ENCODE data around the gene SLC16A8.

Gene SLC16A8

DNA sequence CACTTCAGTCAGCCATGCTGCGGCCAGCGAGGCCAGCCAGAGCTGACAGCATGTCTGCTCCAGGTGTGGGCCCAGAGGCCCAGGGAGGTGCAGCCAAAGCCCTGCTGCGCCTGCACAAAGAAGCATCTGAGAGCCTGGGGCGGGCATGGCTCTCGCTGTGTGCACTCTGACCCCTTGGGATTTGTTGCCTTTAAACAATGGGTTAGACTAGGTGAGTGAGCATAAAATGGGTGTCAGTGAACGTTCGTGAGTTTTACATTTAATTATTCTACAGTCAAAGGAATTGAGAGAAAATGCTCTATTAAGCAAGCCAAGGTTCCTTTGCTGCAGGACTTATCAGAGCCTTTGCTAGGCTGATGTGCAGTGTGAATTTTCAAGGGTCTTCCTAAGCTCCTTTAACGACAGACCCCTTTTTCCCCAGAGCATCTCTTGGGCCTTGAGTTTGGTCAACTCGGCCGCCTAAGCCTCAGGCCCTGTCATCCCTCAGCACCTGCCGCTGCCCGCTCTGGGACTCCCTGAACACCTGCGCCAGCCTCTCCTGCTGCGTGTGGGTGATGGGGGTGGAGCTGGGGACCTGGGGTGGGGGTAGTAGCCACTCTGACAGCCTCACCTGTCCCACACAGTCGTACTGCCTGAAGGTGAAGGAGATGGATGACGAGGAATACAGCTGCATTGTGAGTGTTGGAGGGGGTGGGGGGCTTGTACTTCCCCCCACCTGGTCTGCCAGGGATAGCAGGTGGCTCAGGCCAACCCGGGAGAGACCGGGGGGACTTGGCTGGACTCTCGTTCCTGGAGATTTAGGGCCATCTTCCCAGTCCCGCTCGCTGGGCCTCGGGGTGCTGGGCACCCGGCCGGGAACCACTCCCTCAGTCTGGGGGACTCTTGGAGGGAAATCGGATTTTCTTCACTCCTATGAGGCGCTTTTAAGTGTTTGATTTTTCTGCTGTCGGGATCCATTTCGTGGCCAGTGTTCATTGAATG lies 10.5 kb downstream of the SLC16A8 start:
- no peak for DNase-seq (ENCODE audit: low read depth in 2 of 2, low spot score in 1 of 2)

DNA sequence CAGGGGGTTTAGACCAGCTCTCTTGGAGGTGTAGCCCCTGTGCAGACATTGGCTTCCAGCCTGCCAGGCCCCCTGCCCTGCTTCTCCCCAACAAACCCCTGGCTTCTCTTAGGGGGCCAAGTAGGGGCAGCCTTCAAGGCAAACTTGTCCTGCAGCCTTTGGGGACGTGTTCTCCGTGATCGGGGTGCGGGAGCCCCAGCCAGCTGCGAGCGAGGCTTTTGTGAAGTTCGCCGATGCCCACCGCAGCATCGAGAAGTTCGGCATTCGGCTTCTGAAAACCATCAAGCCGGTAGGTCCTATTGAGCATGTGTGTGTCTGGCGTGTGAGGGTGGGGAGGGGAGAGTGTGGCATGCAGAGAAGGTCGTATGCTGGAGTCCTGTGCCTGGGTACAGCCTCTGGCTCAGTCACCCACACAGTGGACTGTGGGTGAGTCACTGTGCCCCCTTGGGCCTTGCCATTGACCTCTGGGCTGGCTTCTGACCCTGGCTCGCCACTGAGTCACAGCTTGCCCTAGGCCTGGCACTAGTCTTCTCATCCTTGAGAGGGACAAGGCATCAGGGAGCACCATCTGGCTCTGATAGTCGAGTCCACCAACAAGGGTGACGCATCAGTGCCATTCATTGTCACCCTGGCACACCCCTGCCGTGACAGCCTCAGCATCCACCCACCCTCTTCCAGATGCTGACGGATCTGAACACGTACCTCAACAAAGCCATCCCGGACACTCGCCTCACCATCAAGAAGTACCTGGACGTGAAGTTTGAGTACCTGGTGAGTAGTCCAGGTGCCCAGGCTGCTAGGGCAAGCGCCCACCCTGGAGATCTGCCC lies 11.4 kb downstream of the SLC16A8 start:
- no peak for DNase-seq (ENCODE audit: low read depth in 2 of 2, low spot score in 1 of 2)

DNA sequence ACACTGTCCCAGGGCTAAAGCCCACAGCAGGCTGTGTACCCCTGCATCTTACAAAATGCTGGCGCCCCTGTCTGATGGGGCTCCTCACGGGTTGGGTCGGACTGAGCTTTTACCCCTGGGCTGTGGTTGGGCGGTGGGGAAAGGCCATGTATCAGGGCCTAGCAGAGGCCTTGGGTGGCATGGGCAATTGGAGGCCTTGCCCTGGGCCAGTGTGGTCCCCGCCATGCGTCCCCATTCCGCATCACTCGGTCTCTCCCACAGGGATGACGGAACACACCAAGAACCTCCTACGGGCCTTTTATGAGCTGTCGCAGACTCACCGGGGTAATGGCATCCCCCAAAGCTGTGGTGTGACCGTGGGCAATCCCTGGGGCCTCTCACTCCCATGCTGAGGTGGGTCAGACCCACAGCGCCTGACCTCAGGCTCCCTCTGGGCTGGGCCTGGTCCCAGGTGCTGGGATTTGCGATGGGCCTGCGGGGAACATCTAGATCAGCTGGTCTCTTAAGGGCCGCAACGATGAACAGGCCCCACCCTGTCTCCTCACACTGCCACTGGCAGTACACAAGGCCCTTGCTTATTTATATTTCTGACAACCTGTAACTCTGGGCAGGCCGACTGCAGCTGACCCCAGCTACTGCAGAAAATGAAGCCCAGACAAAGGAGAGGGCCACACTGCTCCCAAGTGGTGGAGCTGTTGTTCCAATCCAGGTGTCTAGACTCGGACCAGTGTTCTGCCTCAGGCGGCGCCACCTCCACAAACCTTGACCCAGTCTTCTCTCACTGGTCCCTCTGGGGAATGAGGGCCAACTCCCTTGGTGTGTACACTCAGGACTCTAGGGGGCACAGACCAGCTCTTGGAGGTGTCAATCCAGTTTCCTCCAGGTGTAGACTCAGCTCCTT lies 12.3 kb downstream of the SLC16A8 start:
- DNase-seq (ENCODE audit: low read depth in 2 of 2, low spot score in 1 of 2) = no peak

DNA sequence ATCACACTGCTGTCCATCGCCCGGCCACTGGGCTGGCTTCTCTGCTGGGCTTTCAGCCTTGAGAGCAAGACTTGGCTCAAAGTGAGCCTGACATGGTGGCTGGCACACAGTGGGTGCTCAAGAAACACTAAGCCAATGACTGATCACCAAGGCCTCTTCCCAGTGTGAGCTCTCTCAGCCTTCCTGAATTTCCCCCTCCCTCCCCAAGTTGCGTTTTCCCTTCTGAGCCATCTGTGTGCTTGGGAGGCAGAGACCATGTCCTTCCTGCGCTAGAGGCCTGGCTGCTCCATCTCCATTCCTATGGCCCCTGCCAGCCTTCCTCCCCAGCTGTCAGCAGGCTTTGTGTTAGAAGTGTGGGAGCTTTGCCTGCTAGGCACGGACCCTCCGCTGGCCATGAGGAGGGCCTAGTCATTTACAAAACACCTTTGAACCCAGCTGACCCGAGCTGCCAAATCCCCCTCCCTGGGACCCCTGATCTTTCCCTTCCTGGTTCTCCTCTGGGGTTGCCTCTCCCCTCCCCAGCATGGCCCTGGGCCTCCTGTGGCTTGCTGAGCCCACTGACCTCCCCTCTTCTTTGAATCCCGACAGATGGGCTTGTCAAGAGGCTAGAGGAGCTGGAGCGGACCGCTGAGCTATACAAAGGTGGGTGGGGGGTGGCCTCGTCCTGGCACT lies 13.6 kb downstream of the SLC16A8 start:
- no peak for DNase-seq (ENCODE audit: low read depth in 2 of 2, low spot score in 1 of 2)

DNA sequence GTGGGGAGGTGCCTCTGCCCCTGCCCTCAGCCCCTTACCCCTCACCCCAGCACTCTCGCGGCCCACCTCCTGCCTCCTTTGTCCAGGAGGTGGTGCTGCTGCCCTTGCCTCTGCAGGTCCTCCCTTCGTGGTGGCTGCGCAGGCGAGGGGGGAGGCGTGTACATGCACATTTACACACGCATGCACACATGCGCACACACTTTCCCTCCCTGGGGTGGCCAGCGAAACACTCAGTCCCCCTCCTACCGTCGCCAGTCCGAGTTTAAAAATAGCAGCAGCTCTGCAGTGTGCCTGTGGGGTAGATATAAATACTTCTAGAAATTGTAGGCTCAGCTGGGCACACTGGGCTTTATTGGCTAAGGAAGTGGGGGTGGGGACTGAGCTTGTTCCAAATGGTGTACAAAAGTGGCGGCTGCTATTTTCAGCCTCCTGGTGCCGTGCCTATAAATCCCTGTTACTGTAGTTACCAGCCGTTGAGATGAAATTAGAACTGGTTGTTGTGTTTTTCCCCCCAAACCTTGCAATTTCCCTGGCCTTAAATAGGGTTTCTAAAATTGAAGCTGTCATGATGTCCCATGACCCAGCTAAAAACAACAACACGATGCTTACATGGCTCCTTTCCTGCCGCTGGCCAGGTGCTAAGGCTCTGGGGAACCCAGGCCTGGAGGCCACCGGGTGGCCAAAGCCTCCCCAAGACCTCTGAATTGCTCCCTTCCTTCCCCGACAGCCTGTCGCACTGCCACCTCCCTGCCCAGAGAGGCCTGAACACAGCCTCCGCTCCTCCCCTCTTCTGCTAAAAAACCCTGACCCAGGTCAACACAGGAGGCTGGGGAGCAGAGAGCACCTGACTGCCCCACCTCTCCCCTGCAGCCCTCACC lies 14.4 kb downstream of the SLC16A8 start:
- DNase-seq (ENCODE audit: low read depth in 2 of 2, low spot score in 1 of 2) = no peak

DNA sequence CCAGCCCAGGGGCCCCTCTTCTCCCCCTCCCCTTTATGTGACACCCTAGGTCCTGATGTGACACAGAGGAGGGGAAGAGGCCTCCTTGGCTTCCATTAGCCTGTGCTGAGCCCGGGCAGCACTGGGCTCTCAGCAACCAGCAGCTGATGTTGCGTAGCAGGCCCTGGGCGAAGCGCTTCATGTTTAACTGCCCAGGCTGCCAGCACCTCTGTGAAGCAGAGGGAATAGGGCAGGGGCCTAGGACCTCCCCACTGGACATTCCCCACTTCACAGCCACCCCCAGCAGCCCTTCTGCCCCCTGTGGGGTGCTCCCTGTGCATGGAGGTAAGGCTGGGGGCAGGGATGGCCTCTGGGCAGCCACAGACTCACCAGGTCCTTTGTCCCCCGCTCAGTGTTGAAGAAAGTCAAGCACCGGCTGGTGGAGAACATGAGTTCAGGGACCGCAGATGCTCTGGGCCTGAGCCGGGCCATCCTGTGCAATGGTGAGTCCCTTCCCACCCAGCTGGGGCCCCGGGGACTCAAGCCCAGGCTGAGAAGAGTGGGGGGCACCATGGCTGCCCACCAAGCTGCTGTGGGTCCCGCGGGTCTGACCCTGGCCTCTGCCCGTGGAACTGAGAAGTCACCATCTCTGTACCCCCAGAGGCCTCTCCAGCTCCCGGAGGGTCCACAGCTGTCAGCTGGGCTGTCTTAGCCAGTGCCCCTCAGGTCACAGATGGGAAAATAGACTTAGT lies 15.2 kb downstream of the SLC16A8 start:
- DNase-seq (ENCODE audit: low read depth in 2 of 2, low spot score in 1 of 2) = no peak

DNA sequence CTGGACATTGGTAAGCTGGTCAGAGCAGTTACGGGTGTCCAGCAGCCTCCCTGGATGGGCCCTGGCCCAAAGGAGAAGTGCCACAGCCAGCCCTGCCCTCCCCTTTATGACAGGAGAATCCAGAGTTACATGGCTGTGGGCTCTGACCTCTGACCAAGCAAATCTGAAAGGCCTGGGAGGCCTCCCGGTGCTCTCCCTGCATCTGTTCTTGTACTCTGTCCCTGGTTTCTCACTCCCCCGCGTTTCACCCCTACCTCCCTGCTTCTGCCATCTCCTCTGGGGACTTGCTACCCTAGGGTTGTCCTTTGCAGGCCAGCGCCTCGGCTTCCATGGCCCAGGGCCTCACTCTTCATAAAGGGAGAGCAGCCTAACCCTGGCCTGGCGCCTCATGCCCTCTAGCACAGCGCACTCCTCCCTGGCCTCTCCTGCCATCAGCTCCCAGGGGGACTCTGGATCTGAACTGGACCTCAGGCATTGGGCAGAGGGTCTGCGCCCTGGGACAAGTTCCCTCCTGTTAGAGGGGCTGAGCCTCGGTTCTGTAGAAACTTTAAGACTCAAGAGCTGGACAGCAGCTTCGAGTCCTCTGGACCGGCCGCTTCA lies 16.1 kb downstream of the SLC16A8 start:
- DNase-seq (ENCODE audit: low read depth in 2 of 2, low spot score in 1 of 2) = no peak

DNA sequence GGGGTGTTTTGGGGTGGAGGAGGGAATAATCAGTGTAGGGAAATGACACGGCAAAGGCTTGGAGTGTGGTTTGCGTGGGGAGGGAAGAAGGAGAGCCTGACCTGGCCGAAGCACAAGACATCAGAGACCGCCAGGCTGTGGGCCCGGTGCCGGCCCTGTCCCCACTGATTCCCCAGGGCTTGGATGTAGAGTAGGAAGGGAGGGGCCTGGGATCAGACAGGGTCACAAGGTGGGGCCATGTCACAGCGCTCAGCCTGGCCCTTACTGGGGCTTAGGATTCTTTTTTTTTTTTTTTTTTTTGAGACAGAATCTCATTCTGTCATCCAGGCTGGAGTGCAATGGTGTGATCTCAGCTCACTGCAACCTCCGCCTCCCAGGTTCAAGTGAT lies 17.0 kb downstream of the SLC16A8 start:
- DNase-seq (ENCODE audit: low read depth in 2 of 2, low spot score in 1 of 2) = no peak

DNA sequence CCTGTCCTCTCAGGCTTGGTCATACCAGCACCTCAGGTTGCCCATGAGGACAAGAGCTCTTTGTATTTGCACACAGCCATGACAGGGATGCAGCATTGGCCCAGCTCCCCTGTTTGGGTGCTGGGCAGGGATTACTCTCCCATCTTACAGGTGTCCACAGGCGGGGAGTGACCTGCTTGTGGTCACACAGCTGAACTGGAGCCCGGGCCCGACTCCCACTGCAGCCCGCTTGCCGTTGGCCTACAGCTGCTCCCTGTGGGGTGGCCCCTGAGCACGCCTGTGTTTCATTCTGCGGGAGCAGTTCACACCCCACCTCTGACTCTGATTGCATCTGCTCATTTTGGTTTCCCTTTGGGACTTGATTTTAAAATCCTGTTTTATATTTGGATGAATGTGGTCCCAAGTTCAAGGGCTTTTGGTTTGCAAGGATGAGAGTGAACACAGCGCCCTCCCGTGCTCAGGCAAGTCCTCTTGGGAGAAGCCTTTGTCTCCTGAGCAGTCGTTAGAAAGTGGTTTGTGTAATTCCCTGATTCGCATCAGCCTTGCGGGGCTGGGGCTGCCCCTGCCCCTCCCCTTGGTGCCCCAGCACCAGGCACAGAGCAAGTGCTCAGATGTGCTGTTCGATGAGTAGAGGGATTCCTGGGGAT lies 17.5 kb downstream of the SLC16A8 start:
- no peak for DNase-seq (ENCODE audit: low read depth in 2 of 2, low spot score in 1 of 2)

DNA sequence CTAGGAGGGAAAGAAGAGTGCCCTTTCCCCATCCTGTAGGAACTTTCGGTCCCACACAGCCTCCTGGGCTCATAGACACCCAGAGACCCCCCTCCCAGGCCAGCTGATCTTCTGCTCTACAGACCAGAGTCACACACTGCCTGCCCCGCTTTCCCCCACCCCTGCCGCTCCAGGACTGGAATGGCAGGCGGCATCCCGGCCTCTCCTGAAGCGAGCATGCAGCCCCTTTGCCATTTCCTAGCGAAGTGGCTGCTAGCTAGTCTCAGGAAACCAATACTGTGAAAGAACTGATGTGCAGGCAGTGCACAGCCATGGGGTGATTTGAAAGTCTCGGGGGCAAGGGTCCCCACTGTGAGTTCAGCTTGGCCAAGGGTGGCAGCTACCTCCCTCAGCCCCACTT lies 18.4 kb downstream of the SLC16A8 start:
- DNase-seq (ENCODE audit: low read depth in 2 of 2, low spot score in 1 of 2) = no peak

DNA sequence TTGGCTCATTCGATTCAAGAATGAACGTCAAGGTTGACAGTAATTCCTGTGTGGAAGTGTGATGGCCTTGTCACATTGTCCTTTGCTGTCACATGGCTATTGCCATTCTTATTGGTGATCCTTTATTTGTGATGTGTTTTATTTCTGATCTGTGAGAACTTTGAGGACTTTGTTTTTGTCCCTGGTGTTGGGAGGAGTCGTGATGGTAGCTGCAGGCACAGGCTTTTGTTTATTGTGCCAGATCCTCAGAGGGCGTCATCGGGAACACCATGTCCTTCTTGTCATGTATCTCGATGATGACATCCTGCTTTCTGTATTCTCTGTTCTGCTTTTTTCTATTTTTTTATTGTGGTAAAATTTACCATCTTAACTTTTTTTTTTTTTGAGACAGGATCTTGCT lies 21.2 kb downstream of the SLC16A8 start:
- DNase-seq (ENCODE audit: low read depth in 2 of 2, low spot score in 1 of 2) = no peak

DNA sequence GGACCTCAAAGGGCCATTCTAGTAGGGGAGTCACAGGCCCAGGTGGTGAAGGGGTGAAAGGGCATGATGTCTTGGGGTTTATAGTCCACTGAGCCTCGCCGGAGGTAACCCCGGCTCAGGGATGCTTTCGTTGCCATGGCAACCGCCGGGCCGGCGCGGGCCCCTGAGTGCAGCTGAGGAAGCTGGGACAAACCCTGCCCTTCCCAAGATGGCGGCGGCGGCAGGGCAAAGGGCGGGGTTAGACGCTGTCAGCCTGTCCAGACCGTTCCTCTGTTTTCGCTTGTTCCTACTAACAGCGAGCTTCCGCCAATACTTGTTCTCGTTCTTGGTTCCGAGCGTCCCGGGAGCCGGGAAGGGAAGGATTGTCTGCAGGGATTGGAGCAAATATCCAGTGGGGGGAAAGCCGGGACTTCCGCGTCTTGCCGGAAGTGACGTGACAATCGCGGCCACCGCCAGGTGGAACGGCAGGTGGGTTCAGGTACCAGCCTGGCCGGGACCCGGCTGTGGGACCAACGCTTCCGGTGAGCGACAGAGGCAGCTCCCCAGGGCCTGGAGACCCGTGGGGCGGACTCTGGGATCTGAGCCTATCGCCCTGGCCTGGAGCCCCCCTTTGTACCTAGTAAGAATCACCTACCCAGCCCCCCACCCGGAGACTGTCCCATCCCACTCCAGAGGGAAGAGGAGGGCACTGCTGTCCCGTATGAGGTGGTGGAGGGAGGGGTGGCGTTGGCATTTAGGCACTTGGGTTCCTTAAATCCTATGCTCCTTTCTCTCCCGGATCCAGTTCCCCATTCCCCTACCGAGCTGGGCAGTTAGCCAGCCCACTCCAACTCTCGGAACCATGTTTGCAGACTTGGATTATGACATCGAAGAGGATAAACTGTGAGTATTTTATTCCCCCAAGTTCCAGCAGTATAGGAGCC lies 26.8 kb downstream of the SLC16A8 start, which contains the start of gene PICK1:
Gene PICK1, plus strand, starts transcription at position 436 of the 923 bp plus-strand sequence. Its CDS starts 406 bp downstream, at position 842.
- peak; percentile 43 to 53 for DNase-seq (ENCODE audit: low read depth in 2 of 2, low spot score in 1 of 2)

DNA sequence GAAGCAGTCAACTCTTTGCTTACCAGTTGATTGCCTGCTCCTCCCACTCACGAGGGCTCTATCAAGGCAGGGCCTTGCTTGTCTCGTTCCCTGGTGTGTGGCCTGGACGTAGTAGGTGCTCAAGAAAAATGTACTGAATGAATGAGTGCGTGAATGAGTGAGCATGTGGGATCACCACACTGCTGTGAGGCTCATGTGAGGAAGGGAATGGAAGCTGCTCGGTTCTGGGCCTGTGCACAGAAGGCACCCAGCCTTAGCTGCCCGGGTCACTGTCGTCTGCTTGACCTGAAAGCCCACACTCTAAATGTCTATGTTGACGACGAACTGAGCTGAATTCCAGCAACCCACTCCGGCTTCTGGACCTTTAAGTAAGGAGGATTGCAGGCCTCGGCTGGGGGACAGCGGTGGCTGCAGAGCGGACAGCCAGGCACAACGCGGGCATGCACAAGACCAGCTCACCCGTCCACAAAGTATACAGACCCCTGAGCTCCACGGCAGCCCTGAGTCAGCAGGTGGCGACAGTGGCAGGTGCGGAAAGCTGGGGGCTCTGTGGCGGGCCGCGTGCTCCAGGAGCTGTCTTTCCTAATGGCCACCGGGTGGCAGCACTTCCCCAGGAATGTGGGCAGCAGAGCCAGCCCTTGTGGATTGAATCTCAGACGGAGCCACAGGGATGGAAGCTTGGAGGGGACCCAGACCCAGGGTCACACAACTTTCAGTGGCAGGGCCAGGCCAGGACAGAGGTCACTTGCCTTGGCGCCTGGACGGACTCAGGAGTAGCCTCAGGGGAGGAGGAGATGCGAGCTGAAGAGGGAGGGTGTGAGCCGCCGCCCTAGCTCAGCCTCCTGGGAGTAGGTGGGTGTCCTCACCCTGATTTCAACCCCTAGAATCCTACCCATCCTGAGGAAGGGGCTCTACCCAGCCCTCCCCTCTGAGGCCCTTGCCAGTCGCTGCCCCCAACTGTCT lies 31.8 kb downstream of the SLC16A8 start:
- peak; percentile 44 to 60 for DNase-seq (ENCODE audit: low read depth in 2 of 2, low spot score in 1 of 2)

DNA sequence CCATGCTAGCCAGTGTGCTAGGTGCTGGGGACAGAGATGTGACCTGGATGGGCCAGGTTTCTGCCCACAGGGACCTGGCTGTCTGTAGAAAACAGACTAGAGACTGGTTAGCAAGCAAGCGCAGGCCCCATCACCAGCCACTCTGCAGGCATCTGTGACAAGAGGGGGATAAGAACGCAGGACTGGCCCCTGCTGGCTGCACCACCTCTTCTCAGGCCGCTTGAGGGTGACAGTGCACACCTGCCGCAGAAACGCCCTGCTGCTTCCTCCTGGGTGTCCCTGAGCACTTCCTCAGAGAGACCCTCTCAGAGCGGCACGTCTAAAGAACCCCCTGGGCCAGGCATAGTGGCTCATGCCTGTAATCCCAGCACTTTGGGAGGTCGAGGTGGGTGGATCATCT lies 32.7 kb downstream of the SLC16A8 start:
- no peak for DNase-seq (ENCODE audit: low read depth in 2 of 2, low spot score in 1 of 2)

DNA sequence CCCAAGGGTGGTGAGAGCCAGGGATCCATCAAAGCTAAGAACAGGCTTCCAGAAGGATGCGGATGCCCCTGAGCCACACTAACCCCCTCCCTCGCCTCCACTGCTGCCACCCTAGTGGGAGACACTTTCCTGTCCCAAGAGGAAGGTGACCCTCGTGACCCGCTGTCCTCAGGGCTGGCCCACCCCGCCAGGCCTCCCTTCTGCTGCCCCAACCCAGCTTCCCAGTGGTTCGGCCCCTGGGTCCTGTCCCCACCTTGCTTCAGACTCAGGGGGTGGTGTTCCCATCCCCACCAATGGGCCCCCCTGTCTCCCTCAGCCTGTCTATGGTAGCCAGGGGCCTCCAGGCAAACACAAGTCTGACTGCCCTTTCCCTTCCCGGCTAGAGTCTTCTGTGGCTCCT lies 33.3 kb downstream of the SLC16A8 start:
- no peak for DNase-seq (ENCODE audit: low read depth in 2 of 2, low spot score in 1 of 2)

Data from stimulated activated CD8-positive, alpha-beta memory T cell treated with anti-CD3 and anti-CD28 coated beads, Interleukin-4, amount 100 ng/mL, for 1 hour (primary cell).